Measurements from ENCODE around the gene NRAP. TPM values are rescaled to one million over a fixed set of nuclear protein-coding genes. Genes with fewer than 3 reads are reported as not detected.
A peak's percentile ranks its signal among the peaks of the same experiment; 100 is the strongest.

Gene NRAP
- total and polyA plus RNA-seq, 2 of the 4 experiments (the other 2 are of a cell fraction): not detected

DNA sequence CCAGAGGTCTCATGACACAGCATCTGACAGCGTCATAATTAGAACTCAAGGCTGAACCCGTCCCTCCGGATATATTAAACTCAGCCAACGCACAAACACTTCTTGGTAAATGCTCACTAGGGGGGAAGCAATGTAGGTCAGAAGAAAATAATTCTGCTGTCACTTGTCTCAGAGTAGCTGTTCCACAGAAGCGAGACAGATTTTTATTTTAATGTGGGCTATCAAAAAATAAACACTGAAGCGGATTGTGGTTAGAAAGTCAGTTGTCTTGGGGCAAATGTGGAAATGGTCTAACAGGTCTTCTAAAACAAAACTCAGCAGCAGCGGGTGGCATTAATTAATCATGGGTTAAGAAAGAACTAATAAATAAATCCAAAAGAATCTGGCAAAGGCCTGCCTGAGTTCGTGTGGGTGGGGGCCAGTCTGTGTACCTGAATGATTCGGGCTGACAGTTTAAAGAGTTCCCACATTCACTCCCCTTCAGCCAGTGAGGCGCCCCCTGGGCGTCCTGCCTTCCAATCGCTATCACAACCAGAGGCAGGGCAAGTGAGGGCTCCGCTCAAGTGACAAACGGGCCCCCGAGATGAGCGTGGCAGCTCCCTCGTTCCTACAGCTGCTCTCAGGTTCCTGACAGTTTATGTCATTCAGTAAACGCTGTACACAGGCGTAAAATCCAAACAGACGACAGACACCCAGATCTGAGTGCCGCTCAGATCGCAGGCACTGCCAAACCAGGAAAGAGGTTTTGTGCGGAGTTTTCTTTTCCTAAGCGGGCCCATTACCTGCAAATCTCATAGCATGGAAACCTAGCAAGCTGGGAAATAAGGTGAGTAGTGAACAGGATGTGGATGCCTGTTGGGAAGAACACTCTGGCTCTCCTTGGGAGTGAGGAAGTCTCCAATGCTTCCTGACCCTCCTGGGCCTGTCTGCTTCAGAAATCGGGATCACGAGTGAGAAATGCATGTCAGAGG, 52.9 kb downstream of the NRAP start (continued):
- TF ChIP-seq CHD1 (IDR thresholded peaks at IDR 0.05; ENCODE audit: low read depth, low read length): no peak

- Histone ChIP-seq H3K27me3 (ENCODE audit: control insufficient read depth, insufficient read depth, low read length) (peaks cover 10% of the 10 kb centered on the region), H2BK15ac (ENCODE audit: low read depth, low read length) (no peak overlapping the region), H2AK9ac (replicated peaks; ENCODE audit: low read depth, low read length, poor library complexity) (no peak overlapping the region), H2AFZ (replicated peaks; ENCODE audit: low read length, poor library complexity) (no peak overlapping the region), H3K18ac (ENCODE audit: low read depth, low read length) (no peak overlapping the region), H3K23ac (ENCODE audit: low read depth, low read length) (no peak overlapping the region), H3K4me3 (ENCODE audit: insufficient read depth, low read depth, low read length) (no peak overlapping the region), H3K36me3 (ENCODE audit: control insufficient read depth, insufficient read depth, low read length) (no peaks in the 10 kb centered on the region), H3K79me1 (ENCODE audit: low read depth in 1 of 2, low read length in 2 of 2) (no peaks in the 10 kb centered on the region), H3K27ac (ENCODE audit: insufficient read depth, low read length) (no peak overlapping the region), H2BK20ac (ENCODE audit: low read depth, low read length) (no peak overlapping the region), H4K91ac (ENCODE audit: insufficient read depth, low read depth, low read length) (no peak overlapping the region), H3K9ac (ENCODE audit: low read depth, low read length) (no peak overlapping the region), H3K4me1 (ENCODE audit: control insufficient read depth, insufficient read depth, low read length) (no peaks in the 10 kb centered on the region), H3K14ac (replicated peaks; ENCODE audit: low read depth, low read length) (no peak overlapping the region), H3K4ac (ENCODE audit: low read depth, low read length) (no peak overlapping the region), H3K9me1 (ENCODE audit: insufficient read depth, low read length) (no peaks in the 10 kb centered on the region), H2BK120ac (ENCODE audit: low read depth, low read length) (no peak overlapping the region), H4K8ac (ENCODE audit: low read depth in 2 of 2, low read length in 2 of 2) (no peak overlapping the region), H3K4me2 (ENCODE audit: low read depth, low read length) (no peak overlapping the region), H2BK5ac (ENCODE audit: low read depth, low read length, poor library complexity, severe bottlenecking) (no peak overlapping the region), H3K56ac (ENCODE audit: extremely low read depth, insufficient read depth, low read length) (no peak overlapping the region), H4K5ac (ENCODE audit: low read depth, low read length) (no peak overlapping the region), H2AK5ac (ENCODE audit: low read depth, low read length) (no peak overlapping the region), H3K9me3 (ENCODE audit: control insufficient read depth, insufficient read depth, low read length) (no peaks in the 10 kb centered on the region), H4K20me1 (ENCODE audit: insufficient read depth, low read length) (no peaks in the 10 kb centered on the region)
- ChIA-PET POLR2A (ENCODE audit: unreplicated experiment) (no interaction called here), CTCF (no interaction called here)
- no peak for ATAC-seq (ENCODE audit: low read depth)
- dilution Hi-C loops (cut with HindIII; ENCODE audit: low sequenced_read_pairs, unreplicated experiment) (no loop called here), intact Hi-C loops (cut with micrococcal nuclease) (no loop called here), in situ Hi-C loops (cut with MboI; ENCODE audit: low sequenced_read_pairs) (no loop called here)
- TF ChIP-seq RFX5 (IDR thresholded peaks at IDR 0.05; ENCODE audit: low read depth, low read length) (no peak), MXI1 (IDR thresholded peaks at IDR 0.05; ENCODE audit: borderline replicate concordance, low read depth, low read length) (no peak), MAZ (IDR thresholded peaks at IDR 0.05; ENCODE audit: borderline replicate concordance, low read depth, low read length) (no peak), CHD1 (IDR thresholded peaks at IDR 0.05; ENCODE audit: low read depth, low read length) (no peak), RAD21 (IDR thresholded peaks at IDR 0.05; ENCODE audit: low read length) (no peak), CEBPB (IDR thresholded peaks at IDR 0.05; ENCODE audit: low read depth, low read length) (no peak), RCOR1 (IDR thresholded peaks at IDR 0.05; ENCODE audit: insufficient replicate concordance, low read length) (no peak)
- no CpG with 5 or more reads among the region's 4 CpGs for WGBS, 2 experiments (ENCODE audit: extremely low coverage in 2 of 2, insufficient read length in 1 of 2)
- no TSS peak for BruUV-seq (replicated peaks)
- peak; percentile 14 for DNase-seq
Observed at GRCh38 chr10:113609704-113610108, 54.1 kb downstream of the NRAP start.
